H1 (cell line): ENCODE results near the gene GRIK4. TPM values are rescaled to one million over a fixed set of nuclear protein-coding genes. Genes with fewer than 3 reads are reported as not detected.

Experiments
- RAD21 ChIP-seq, 2 experiments: IDR thresholded peaks in 1 of 2; conservative IDR thresholded peaks in 1 of 2; 2 replicates each; pipeline ENCODE4 v1.6.1; 2011; ENCODE audit warnings: low read depth in 2 of 2, low read length in 2 of 2, improper control_type of control experiment in 1 of 2, inconsistent platforms in 1 of 2, mild to moderate bottlenecking in 1 of 2, moderate library complexity in 1 of 2
- RXRA ChIP-seq: IDR thresholded peaks from 2 replicates; pipeline ENCODE4 v1.6.1; 2011; ENCODE audit warnings: low read depth, mild to moderate bottlenecking, low read length, moderate library complexity; ENCODE audit not compliant: insufficient read depth
- SIX5 ChIP-seq: IDR thresholded peaks from 2 replicates; pipeline ENCODE4 v1.6.1; 2011; ENCODE audit warnings: mild to moderate bottlenecking, low read depth, low read length
- polyA plus RNA-seq, 7 experiments: library from polyadenylated mRNA; depleted of rRNA in 3 of 7; stranded (reverse) in 5 of 7; unstranded in 2 of 7; fragments of >200 nt in 5 of 7; fragments of 200-250 nt in 2 of 7; gene quantifications; 1 replicate in 5 of 7; 2 replicates in 1 of 7; 4 replicates in 1 of 7; pipeline versions ENCODE4 v1.2.1 to v1.2.3, GENCODE V29; 2011 to 2013; ENCODE audit warnings: missing spikeins in 2 of 7, mixed read lengths in 2 of 7
- total RNA-seq: library from RNA; stranded (reverse); fragmentation: NEBNext Ultra II Directional; extraction: Animal tissue kit (Norgen Biotek cat#: 25700); gene quantifications from 2 replicates; pipeline ENCODE4 v1.2.1, GENCODE V29; 2021
- TF ChIP-seq, protein P1 (sequence below): fragments of 300-600 bp; sonication (generic); IDR thresholded peaks from 2 replicates; pipeline ENCODE4 v1.7.1; 2012; ENCODE audit warnings: low read length, moderate library complexity, mild to moderate bottlenecking, inconsistent platforms; ENCODE audit not compliant: insufficient replicate concordance
- TF ChIP-seq, protein P2 (sequence below): IDR thresholded peaks from 2 replicates; pipeline ENCODE4 v1.6.1; 2011; ENCODE audit warnings: low read length, improper control_type of control experiment

The GRIK4 gene
- total and polyA plus RNA-seq, 2 of the 8 experiments (the other 6 are each of a cell fraction or from before 2014, with no cell fraction given), result 1.2 to 2.9 TPM

DNA sequence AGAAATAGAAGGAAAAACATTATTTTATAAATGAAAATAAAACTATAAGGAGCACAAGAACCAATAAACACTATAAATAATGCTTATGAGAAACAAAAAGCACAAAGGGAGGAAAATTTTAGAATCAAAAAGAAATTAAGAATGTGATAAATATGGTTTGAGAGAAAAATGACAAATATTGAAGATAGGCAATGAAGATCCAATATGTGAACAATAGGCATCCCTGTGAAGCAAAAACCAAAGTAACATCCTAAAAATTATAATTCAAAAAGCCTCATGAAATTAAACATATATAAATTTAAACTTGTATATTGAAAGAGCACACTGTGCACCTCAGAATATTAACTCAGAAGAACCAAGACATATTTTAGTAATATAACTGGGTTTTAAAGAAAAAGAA, 216.2 kb downstream of the GRIK4 start (continued):
- TF ChIP-seq, protein P1, sequence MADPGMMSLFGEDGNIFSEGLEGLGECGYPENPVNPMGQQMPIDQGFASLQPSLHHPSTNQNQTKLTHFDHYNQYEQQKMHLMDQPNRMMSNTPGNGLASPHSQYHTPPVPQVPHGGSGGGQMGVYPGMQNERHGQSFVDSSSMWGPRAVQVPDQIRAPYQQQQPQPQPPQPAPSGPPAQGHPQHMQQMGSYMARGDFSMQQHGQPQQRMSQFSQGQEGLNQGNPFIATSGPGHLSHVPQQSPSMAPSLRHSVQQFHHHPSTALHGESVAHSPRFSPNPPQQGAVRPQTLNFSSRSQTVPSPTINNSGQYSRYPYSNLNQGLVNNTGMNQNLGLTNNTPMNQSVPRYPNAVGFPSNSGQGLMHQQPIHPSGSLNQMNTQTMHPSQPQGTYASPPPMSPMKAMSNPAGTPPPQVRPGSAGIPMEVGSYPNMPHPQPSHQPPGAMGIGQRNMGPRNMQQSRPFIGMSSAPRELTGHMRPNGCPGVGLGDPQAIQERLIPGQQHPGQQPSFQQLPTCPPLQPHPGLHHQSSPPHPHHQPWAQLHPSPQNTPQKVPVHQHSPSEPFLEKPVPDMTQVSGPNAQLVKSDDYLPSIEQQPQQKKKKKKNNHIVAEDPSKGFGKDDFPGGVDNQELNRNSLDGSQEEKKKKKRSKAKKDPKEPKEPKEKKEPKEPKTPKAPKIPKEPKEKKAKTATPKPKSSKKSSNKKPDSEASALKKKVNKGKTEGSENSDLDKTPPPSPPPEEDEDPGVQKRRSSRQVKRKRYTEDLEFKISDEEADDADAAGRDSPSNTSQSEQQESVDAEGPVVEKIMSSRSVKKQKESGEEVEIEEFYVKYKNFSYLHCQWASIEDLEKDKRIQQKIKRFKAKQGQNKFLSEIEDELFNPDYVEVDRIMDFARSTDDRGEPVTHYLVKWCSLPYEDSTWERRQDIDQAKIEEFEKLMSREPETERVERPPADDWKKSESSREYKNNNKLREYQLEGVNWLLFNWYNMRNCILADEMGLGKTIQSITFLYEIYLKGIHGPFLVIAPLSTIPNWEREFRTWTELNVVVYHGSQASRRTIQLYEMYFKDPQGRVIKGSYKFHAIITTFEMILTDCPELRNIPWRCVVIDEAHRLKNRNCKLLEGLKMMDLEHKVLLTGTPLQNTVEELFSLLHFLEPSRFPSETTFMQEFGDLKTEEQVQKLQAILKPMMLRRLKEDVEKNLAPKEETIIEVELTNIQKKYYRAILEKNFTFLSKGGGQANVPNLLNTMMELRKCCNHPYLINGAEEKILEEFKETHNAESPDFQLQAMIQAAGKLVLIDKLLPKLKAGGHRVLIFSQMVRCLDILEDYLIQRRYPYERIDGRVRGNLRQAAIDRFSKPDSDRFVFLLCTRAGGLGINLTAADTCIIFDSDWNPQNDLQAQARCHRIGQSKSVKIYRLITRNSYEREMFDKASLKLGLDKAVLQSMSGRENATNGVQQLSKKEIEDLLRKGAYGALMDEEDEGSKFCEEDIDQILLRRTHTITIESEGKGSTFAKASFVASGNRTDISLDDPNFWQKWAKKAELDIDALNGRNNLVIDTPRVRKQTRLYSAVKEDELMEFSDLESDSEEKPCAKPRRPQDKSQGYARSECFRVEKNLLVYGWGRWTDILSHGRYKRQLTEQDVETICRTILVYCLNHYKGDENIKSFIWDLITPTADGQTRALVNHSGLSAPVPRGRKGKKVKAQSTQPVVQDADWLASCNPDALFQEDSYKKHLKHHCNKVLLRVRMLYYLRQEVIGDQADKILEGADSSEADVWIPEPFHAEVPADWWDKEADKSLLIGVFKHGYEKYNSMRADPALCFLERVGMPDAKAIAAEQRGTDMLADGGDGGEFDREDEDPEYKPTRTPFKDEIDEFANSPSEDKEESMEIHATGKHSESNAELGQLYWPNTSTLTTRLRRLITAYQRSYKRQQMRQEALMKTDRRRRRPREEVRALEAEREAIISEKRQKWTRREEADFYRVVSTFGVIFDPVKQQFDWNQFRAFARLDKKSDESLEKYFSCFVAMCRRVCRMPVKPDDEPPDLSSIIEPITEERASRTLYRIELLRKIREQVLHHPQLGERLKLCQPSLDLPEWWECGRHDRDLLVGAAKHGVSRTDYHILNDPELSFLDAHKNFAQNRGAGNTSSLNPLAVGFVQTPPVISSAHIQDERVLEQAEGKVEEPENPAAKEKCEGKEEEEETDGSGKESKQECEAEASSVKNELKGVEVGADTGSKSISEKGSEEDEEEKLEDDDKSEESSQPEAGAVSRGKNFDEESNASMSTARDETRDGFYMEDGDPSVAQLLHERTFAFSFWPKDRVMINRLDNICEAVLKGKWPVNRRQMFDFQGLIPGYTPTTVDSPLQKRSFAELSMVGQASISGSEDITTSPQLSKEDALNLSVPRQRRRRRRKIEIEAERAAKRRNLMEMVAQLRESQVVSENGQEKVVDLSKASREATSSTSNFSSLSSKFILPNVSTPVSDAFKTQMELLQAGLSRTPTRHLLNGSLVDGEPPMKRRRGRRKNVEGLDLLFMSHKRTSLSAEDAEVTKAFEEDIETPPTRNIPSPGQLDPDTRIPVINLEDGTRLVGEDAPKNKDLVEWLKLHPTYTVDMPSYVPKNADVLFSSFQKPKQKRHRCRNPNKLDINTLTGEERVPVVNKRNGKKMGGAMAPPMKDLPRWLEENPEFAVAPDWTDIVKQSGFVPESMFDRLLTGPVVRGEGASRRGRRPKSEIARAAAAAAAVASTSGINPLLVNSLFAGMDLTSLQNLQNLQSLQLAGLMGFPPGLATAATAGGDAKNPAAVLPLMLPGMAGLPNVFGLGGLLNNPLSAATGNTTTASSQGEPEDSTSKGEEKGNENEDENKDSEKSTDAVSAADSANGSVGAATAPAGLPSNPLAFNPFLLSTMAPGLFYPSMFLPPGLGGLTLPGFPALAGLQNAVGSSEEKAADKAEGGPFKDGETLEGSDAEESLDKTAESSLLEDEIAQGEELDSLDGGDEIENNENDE, result no peak
- TF ChIP-seq SIX5 (no peak), RXRA (no peak), RAD21 (IDR thresholded peaks at IDR 0.05 in 1 of 2, conservative IDR thresholded peaks at IDR 0.05 in 1 of 2; ENCODE audit: low read depth in 2 of 2, low read length in 2 of 2) (no peak)
- TF ChIP-seq, protein P2, sequence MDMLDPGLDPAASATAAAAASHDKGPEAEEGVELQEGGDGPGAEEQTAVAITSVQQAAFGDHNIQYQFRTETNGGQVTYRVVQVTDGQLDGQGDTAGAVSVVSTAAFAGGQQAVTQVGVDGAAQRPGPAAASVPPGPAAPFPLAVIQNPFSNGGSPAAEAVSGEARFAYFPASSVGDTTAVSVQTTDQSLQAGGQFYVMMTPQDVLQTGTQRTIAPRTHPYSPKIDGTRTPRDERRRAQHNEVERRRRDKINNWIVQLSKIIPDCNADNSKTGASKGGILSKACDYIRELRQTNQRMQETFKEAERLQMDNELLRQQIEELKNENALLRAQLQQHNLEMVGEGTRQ, result no peak
